ENCODE measurements around the gene PBX3. TPM values are rescaled to one million over a fixed set of nuclear protein-coding genes. Genes with fewer than 3 reads are reported as not detected.

Gene PBX3
- total and polyA plus RNA-seq, 8 donors = 36.3 to 53.6 (median 42.8) TPM

GRCh38 chr9:125956102-125956501 is 208.9 kb downstream of the PBX3 start:
- DNase-seq (no peak), ATAC-seq (no peak)
- no peaks in the 10 kb centered on the region for H3K27me3 ChIP-seq
- H3K4me3 ChIP-seq = no peak overlapping the region
- H3K4me1 ChIP-seq = no peaks in the 10 kb centered on the region
- TF ChIP-seq CTCF (IDR thresholded peaks at IDR 0.05) = no peak
- no peaks in the 10 kb centered on the region for H3K36me3 ChIP-seq
- intact Hi-C loops (cut with DNase I) = no loop called here
- no peaks in the 10 kb centered on the region for H3K9me3 ChIP-seq
- no peak overlapping the region for H3K27ac ChIP-seq

- H3K4me3 ChIP-seq = no peak overlapping the region
- no peaks in the 10 kb centered on the region for H3K9me3 ChIP-seq
- H3K36me3 ChIP-seq = peaks cover 0 to 17% of the 10 kb centered on the region in 2 donors
- no peaks in the 10 kb centered on the region for H3K27me3 ChIP-seq
- H3K4me1 ChIP-seq = no peaks in the 10 kb centered on the region
- ATAC-seq (no peak), DNase-seq (no peak)
- no peak overlapping the region for H3K27ac ChIP-seq
- no peak for TF ChIP-seq CTCF (IDR thresholded peaks at IDR 0.05)
- intact Hi-C loops (cut with DNase I) = no loop called here
Observed at GRCh38 chr9:125959315-125959714, 212.1 kb downstream of the PBX3 start.

DNA sequence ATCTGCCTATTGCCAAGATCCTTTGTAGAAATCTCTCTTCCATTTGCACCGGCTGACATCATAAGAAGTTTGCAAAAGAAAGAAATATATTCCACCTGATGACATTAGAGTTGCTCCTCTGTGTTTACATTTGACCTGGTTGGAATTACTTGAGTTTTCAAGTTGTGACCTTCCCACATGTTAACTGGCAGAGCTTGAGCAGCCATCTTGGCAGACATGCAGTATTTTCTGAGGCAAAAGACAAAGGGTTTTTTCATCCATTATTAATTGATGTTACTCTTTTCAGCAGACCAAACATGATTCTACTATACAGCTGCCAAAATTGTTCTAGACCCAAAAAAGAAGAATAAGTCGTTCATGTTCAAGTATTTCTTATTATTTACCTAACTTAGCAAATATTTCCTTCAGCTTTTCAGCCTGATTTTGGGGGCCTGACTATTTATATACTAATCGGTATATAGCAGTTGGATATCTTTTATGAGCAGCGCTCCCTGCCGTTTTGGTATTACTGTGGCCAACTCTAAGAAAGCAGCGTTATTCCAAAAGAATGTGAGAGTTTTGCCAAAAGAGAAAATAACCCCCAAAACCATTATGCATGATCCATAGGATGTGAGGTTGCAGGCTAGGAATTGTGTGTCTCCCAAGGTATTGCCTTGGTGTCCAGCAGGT is 212.9 kb downstream of the PBX3 start:
- intact Hi-C loops (cut with DNase I) = no loop called here
- Histone ChIP-seq H3K4me1 (no peaks in the 10 kb centered on the region), H3K27me3 (no peaks in the 10 kb centered on the region), H3K4me3 (no peak overlapping the region), H3K27ac (no peak overlapping the region), H3K9me3 (no peaks in the 10 kb centered on the region), H3K36me3 (peaks cover 0 to 25% of the 10 kb centered on the region in 2 donors)
- TF ChIP-seq CTCF (IDR thresholded peaks at IDR 0.05) = no peak
- ATAC-seq (no peak), DNase-seq (no peak)

DNA sequence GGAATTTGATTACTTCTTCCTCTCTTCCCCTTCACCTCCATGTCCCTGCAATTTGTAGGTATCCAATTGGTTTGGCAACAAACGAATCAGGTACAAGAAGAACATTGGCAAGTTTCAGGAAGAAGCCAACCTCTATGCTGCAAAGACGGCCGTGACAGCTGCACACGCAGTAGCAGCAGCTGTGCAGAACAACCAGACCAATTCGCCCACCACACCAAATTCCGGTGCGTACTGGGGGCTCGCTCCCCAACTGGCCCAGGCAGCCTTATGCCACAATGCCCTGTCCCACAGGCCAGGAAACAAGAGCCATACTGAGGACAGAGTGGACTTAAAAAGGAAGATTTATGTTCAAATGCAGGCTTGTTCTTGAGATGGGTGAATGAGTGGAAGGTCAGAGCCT is 213.5 kb downstream of the PBX3 start:
- TF ChIP-seq CTCF (IDR thresholded peaks at IDR 0.05) = no peak
- ATAC-seq = no peak

GRCh38 chr9:125961072-125961471 is 213.9 kb downstream of the PBX3 start:
- intact Hi-C loops (cut with DNase I) = no loop called here
- H3K36me3 ChIP-seq = peaks cover 0 to 34% of the 10 kb centered on the region in 2 donors
- ATAC-seq (no peak), DNase-seq (no peak)
- TF ChIP-seq CTCF (IDR thresholded peaks at IDR 0.05) = no peak
- H3K9me3 ChIP-seq = no peaks in the 10 kb centered on the region
- no peak overlapping the region for H3K27ac ChIP-seq
- no peak overlapping the region for H3K4me3 ChIP-seq
- no peaks in the 10 kb centered on the region for H3K4me1 ChIP-seq
- H3K27me3 ChIP-seq = no peaks in the 10 kb centered on the region

More for the DNA sequence above, 213.5 kb downstream of the PBX3 start:
- Histone ChIP-seq H3K4me3 (no peak overlapping the region), H3K4me1 (no peaks in the 10 kb centered on the region), H3K27ac (no peak overlapping the region), H3K9me3 (no peaks in the 10 kb centered on the region), H3K27me3 (no peaks in the 10 kb centered on the region), H3K36me3 (peaks cover 0 to 30% of the 10 kb centered on the region in 2 donors)
- intact Hi-C loops (cut with DNase I) = no loop called here
- DNase-seq = no peak

All from left lung (tissue), 10 donors.